AG04449 (cell line): ENCODE data around the gene TSPO.

ENCODE experiments used
- CTCF ChIA-PET: fragments of 350-600 bp; formaldehyde crosslinking; extraction: SDS; loops from one replicate; lab custom pipeline; 2021; ENCODE audit warnings: antibody characterized with exemption; lab: Yijun Ruan, JAX
- POLR2A ChIA-PET: fragments of 400-600, 350-600 bp; formaldehyde crosslinking; extraction: SDS; loops from one replicate; lab custom pipeline; 2020; ENCODE audit warnings: antibody characterized with exemption, inconsistent platforms; lab: Yijun Ruan, JAX
- DNase-seq: peaks from one replicate; pipeline ENCODE4 v3.0.0-alpha.2; 2010; ENCODE audit warnings: low read depth, low spot score
- H3K4me3 ChIP-seq: 2 replicates; pipeline ENCODE4 v1.5.1; 2011; ENCODE audit warnings: low read depth, mild to moderate bottlenecking, control low read depth, low read length
- CTCF ChIP-seq: IDR thresholded peaks from one replicate; pipeline ENCODE4 v1.5.1; 2011; ENCODE audit warnings: mild to moderate bottlenecking, moderate library complexity, low read length, control low read depth, inconsistent platforms; ENCODE audit not compliant: insufficient read depth; ENCODE audit errors: missing control alignments

TSPO gene

GRCh38 chr22:43177479-43177878, 26.1 kb downstream of the TSPO start:
- H3K4me3 ChIP-seq, result no peak overlapping the region
- TF ChIP-seq CTCF, result no peak
- CTCF ChIA-PET, result interaction anchor here (3.3 kb wide), 1 partner anchor 10 kb away, joined by 18 read pairs; the partner anchor contains the start of gene TTLL12
- POLR2A ChIA-PET, result no interaction called here
- DNase-seq, result no peak

DNA sequence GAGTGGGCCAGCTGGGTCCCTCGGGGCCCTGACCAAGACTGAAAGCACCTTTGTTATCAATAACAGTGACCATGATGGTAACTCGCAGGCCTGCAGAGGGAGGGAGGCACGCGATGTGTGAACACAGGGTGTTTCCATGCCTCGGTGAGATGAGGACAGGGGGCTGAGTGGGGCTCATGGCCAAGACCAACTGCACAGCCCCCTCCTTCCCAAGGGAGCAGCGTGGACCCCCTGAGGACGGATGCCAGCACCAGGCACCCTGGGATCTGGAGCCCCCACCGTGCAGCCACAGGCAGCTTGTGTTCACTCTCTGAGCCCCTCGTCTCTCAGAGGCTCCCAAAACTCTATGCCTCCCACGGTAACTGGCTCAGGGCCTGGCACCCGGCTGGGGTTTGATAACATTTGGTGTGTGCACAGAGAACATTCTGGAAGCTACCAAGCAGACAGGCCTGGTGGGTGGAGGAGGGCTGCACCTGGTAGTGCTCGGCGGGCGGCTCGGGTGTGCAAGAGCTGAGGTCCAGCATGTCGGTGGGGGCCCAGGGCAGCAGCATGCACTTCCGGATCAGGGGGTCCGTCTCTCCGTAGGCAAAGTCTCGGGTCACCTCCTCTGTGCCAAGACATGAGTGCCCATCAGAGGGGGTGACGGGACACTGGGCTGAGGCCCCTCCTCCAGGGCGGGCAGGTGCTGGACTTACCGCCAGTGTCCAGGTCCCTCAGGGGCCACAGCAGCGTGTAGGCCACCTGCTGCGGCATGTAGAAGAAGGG, 28.0 kb downstream of the TSPO start:
- no peak overlapping the region for H3K4me3 ChIP-seq
- no peak for TF ChIP-seq CTCF
- ChIA-PET POLR2A (interaction anchor here (1.3 kb wide), 1 partner anchor 11 kb away, joined by 3 read pairs; no protein-coding TSS in a partner anchor), CTCF (interaction anchor here (1.2 to 3.3 kb wide), 2 partner anchors 8 to 11 kb away, joined by 3 to 18 read pairs; partner anchors contain the start of gene TTLL12)
- no peak for DNase-seq

DNA sequence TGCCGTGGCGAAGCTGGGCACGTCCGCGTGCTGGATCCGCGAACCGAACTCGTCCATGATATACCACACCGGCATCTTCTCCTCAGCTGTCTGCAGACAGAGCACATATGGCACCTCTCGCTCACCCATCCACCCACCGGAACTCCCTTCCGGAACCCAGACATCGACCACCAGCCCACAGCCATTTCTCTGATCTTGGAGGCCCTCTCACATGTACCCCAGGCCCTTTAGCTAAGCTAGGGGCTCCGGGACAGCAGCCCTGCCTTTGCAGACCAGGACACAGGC, 28.5 kb downstream of the TSPO start:
- DNase-seq, result no peak
- ChIA-PET CTCF (interaction anchor here (1.2 to 3.3 kb wide), 2 partner anchors 7 to 11 kb away, joined by 3 to 18 read pairs; partner anchors contain the start of gene TTLL12), POLR2A (interaction anchor here (1.3 kb wide), 1 partner anchor 11 kb away, joined by 3 read pairs; no protein-coding TSS in a partner anchor)
- TF ChIP-seq CTCF, result no peak
- no peak overlapping the region for H3K4me3 ChIP-seq

DNA sequence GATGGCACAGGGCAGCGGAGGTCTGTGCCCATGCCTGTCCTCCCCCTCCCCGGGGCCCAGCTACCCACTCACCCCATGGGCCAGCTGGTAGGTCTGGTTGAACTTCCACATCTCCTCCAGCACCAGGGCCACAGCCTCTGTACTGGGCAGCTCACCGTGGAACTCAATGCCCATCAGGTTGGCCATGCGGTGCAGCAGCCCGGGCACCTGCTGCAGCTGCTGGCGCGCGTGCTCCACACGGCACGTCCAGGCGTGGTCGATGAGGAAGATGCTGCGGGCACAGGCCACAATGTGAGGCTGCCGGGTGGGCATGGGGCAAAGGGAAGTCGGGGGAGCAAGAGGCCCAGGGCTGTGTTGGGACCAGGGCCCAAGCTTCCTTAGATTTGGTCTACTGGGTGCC, 29.3 kb downstream of the TSPO start:
- POLR2A ChIA-PET, result interaction anchor here (1.3 kb wide), 1 partner anchor 12 kb away, joined by 3 read pairs; no protein-coding TSS in a partner anchor
- no peak for TF ChIP-seq CTCF
- CTCF ChIA-PET, result no interaction called here

DNA sequence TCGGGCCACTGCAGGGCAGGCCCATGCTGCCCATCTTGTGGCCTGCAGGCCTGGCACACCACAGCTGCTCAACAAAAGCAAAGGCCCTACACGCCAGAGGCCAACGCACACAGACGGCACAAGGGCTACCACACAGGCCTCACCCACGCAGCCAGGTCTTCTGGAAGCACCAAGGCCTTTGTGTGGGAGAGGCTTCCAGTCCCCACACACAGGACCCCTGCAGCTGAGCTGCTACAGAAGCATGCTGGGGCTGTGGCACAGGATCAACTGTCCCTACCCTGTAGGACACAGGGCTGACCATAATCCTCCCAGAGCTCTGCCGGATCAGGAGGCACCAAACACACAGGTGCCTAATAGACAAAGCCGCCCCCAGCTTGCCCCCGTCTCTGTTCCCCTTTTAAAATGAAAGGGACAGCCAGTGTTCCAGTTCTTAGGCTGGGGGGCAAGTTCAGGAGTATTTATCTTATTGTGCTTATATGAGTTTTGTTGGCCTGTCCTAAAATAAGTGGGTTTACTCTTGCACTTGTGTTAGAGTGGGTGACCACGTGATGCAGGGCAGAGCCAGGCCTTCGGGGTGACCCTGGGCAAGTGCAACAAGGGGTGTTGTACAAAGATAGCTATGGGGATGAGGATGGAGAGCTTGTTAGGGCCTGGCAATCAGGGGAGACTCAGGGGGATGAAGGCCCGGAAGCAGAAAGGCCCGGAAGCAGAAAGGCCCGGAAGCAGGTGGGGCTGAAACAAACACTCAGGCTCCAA, 30.1 kb downstream of the TSPO start:
- ChIA-PET POLR2A (no interaction called here), CTCF (interaction anchor here (0.7 kb wide), 1 partner anchor 20 kb away, joined by 3 read pairs; no protein-coding TSS in a partner anchor)
- no peak for DNase-seq
- no peak for TF ChIP-seq CTCF
- no peak overlapping the region for H3K4me3 ChIP-seq

More for the DNA sequence above, 29.3 kb downstream of the TSPO start:
- H3K4me3 ChIP-seq, result no peak overlapping the region
- no peak for DNase-seq

- H3K4me3 ChIP-seq, result no peak overlapping the region
- no peak for DNase-seq
- ChIA-PET POLR2A (no interaction called here), CTCF (interaction anchor here (0.7 kb wide), 1 partner anchor 20 kb away, joined by 3 read pairs; no protein-coding TSS in a partner anchor)
- TF ChIP-seq CTCF, result no peak
Measured at GRCh38 chr22:43182118-43182517, 30.8 kb downstream of the TSPO start.
